Renal pelvis (tissue), 4 donors: Measurements from ENCODE around the gene CFAP54. TPM values are rescaled to one million over a fixed set of nuclear protein-coding genes. Genes with fewer than 3 reads are reported as not detected.
"Not testable (repeated sequence)": the region's sequence is repeated elsewhere in the genome, so short reads cannot be mapped to it uniquely, and the experiment has no call there.

Source experiments
- DNase-seq: peaks from one replicate; pipeline ENCODE4 v3.0.0-alpha.2; 2013
- polyA plus RNA-seq, 3 donors: library from polyadenylated mRNA; unstranded; fragments of 120-200 nt; gene quantifications; one replicate each; pipeline ENCODE4 v1.2.1, GENCODE V29; 2013; ENCODE audit not compliant: insufficient read length in 3 of 3

CFAP54 gene
- polyA plus RNA-seq, 3 donors, result 2.1 to 4.7 (median 2.7) TPM

DNA sequence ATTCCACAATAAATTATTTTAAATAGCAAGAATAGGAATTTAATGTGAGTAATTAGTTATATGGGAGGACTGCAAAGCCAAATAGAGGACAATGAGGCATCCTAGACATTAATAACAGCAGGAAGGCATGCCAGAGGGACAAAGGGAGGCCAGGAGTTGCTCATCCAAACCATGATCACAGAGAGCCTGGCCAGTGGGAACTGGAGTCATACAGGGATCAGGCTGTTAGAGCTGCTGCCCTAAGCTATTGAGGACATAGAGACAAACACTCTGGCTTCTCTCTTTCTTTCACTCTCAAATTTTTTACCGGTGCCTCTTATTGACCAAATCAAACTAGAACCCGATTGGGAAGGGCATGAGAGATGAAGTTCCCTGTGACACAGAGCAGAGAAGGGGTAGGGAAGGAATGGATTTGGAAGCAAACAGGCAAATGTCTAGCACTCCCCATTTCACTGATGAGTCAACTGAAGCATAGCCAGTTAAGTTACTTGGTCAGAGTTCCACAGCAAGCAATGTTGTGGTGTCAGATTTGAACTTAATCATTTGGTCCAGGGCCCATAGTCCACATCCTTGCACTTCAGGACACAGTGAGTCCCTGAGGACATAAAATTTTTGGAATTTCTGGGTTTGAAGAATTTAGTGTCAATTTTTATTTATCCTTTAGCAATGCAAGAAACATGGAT, 17.9 kb upstream of the CFAP54 start:
- no peak for DNase-seq

DNA sequence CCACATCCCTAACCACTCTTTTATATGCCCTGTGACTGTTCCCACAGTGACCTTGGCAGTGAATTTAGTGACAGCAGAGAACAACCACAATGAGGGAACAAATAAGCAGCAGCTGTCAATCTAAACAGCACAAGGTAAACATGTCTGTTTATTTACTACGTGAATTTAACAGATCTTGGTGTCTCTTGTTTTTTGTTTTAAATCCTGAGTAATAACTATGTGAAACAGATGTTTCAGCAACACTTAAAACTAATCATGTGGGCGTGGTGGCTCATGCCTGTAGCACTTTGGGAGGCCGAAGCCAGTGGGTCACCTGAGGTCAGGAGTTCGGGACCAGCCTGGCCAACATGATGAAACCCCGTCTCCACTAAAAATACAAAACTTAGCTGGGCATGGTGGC, 17.0 kb upstream of the CFAP54 start:
- no peak for DNase-seq

DNA sequence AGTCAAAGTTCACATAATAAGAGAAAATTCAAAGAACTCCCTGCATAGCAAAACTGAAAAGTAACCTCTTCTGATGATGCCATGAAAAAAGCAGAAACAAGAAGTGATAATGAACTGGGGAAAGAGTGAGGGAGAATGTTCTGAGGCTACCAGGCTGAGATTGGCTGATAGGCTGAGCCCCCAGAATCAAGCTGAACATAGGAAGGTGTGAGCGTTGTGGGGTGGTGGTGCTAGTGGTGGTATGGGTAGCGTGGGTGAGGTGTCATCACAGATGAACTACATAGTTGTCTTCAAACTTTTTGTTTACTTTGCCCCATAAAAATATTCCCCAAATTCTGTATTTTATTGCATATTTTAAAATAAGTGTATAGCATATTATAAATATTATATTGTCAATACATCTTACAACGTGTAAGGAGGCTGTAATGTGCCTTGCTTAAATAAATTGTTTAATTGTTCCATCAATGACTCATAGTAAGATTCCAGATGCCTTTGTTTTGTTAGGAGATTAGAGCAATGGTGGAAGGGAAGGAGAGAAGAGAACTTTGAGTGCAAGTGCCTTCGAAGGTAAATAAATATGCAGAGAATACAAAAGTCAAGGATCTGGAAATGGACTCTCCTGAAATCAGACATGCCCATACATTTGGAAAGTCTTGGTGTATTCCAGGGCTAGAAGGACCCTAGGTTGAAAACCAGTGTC, 15.8 kb upstream of the CFAP54 start:
- no peak for DNase-seq

DNA sequence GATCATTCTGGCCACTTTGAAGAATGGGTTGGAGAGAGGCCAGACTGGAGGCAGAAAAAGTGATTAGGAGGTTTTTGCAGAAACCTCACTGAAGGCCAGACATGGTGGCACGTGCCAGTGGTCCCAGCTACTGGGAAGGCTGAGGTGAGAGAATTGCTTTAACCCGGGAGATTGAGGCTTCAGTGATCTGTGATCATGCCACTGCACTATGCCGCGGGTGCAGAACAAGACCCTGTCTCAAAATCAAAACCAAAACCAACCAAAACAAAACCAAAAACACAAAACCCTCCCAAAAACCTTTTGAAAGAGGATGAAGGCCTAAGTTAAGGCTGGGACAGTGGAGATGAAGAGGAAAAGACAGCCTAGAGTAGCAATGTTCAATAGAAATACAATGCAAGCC, 15.2 kb upstream of the CFAP54 start:
- DNase-seq, result no peak

DNA sequence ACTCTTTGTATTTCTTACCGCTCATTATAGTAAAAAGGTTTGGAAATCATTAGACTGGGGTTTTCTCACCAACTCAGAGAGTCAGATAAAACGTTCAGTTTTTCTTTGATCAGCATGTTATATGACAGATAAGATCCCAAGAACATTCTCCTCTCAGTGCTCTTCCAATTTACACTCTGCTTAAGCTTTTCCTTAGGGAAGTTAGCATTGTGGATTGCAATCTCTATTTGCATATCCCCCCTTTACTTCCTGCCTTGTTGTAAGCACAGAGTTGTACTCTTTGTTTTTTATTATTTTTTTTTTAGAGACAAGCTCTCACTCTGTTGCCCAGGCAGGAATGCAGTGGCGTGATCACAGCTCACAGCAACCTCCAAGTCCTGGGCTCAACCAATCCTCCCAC, 11.4 kb upstream of the CFAP54 start:
- no peak for DNase-seq

DNA sequence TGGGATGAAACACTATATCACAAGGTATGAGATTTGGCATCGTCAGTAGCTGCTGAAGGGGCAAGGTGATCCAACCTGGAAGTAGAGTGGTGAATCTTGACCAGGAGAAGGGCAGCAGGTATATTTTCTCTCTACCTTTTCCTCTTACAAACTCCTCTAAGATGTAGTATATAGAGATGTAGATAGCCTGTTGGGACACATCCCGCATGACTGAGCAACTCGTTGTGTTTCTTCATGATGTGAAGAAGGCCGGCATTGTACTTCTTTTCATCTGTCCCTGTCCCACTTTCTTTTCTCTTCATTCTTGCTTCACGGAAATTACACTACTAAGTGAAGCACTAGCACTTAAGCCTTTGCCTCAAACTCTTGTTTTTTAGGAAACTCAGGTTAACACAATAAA, 7.3 kb upstream of the CFAP54 start:
- no peak for DNase-seq

DNA sequence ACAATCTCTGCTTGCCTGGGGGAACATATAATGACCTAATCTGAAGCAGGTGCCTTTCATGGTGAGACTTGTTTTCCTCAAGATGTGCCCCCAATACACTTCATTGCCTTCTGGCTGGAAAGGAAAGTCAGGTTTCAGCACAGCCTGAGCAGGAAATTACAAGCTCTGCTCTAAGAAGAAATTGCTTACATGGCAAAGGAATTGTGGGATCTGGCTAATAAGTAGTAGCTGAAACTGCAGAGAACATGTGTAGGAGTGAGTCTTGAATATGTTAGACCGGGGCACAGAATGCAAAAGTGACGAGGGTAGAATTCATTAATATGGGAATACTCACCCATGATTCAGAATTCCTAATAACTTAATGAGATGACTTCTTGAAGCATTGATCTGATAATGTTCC, 6.3 kb upstream of the CFAP54 start:
- no peak for DNase-seq

DNA sequence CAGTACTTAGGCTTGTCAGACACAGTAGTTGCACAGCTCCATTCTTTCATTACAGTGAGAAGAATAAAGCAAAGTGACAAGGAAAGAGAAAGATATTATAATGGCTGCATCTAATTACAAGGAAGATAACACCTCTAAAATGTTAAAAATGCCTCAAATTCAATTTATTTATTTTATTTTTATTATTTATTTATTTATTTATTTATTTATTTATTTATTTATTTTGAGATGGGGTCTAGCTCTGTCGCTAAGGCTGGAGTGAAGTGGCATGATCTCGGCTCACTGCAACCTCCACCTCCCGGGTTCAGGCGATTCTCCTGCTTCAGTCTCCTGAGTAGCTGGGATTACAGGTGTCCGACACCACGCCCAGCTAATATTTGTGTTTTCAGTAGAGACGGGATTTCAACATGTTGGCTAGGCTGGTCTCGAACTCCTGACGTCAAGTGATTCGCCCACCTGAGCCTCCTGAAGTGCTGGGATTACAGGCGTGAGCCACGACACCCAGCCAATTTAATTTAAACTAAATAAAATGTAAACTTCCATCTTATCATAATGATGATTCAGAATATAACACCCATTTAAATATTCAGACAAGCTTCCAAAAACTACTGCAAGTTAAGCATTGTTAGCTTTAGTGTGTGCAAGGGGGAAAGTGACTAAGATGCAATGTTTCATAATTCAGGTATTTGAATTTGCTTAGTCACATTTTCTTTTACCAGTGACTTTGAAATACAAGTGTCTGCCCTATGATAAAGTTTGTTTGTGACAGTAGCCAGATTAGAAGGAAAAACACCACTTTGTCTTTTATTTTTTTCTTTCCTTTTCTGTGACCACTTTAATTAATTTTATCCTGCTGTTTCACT, 2.4 kb upstream of the CFAP54 start:
- DNase-seq, result no peak

DNA sequence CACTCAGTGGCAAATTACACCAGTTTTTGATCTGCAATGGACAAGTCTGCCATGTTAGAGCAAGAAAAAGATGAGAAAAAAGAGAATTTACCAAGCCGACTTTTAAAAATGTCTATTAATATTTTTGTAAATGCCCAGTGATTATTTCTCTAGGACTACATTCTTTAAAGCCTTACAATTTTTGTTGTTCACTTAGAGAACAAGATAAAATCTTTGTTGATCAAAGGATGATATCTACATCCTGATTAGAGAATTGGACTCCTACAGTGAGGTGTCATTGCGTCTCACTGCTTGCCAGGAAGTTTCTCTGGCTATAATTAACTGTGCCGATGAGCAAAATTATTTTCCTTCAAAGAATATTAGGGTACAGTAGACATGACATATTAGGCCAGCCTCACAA, 1.7 kb upstream of the CFAP54 start:
- no peak for DNase-seq

DNA sequence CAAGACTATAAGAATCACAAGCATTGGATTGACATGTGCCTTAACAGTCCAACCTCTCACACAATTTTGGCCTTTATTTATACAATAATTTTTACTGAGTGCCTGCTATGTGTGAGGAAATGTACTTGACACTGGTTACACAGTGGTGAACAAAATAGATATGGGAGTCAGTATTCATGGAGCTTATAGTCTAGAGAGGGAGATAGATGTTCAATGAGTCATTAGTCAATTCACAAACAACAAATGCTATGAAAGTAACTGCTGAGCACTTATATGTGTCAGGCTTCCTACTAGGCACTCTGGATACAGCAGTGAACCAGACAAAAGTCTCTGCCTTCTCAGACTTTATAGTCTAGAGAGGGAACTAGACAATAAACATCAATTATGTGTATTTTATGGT, 3.7 kb downstream of the CFAP54 start:
- no peak for DNase-seq

DNA sequence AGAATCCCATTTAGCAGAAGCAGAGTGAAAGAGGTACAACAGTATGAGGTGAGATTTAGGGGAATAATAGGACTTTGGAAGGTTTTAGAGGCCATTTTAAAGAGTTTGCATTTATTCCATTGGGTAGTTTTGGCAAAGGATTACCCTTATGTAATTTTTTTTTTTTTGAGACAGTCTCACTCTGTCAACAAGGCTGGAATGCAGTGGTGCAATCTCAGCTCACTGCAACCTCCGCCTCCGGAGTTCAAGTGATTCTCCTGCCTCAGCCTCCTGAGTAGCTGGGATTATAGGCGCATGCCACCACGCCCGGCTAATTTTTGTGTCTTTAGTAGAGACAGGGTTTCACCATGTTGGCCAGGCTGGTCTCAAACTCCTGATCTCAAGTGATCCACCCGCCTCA, 4.8 kb downstream of the CFAP54 start:
- not testable (repeated sequence) for DNase-seq

DNA sequence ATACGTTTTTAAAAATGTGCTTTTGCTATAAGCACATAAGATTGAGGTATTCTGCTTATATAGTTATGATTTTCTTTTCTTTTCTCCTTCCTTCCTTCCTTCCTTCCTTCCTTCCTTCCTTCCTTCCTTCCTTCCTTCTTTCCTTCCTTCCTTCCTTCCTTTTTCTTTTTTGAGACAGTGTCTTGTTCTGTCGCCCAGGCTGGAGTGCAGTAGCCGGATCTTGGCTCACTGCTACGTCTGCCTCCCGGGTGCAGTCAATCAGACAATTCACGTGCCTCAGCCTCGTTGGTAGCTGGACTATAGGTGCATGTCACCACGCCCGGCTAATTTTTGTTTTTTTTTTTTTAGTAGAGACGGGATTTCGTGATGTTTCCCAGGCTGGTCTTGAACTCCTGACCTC, 5.8 kb downstream of the CFAP54 start:
- DNase-seq, result no peak

DNA sequence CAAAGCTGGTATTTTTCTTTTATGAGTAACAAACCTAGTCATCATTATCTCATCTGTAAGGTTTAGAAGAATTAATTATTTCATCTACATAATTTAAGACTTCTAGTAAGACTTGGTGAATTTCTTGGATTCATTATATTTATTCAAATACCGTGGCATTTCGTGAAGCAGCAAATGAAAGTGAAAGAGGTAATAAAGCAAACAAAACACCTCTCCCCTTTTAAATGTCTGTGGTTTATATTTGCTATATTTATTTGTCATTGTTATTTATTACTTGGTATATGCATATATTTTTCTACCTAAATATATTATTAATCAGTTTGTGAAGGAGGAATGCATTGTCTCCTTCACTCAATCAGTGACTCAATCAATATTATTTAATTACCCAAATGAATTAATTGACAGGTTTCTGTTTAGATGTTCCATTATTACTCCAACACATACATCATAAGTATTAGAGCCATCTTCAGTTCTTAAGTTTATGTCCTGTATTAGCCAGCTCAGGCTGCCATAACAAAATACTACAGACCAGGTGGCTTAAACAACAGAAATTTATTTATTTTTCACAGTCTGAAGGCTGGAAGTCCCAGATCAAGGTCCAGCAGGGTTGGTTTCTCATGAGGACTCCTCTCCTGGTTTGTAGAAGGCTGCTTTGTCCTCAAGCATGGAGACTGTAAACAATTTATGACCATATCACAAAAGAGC, 6.6 kb downstream of the CFAP54 start:
- no peak for DNase-seq

DNA sequence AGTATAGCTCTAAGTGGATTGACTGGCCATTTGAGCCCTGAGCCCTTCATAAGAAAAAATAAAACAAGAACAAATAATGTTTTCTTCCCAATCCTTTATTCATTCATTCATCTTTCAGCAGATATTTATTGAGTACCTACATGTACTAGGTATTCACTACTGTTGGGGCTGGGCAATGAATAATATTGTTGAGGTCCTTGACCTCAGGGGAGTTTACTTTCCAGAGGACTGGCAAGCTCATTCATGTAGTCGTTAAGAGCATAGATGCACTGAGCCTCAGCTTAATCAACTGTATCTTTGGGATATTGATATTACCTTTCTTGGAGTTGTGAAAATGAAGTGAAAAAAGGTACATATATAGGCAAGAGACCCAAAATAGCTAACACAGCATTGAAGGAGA, 7.6 kb downstream of the CFAP54 start:
- DNase-seq, result no peak

DNA sequence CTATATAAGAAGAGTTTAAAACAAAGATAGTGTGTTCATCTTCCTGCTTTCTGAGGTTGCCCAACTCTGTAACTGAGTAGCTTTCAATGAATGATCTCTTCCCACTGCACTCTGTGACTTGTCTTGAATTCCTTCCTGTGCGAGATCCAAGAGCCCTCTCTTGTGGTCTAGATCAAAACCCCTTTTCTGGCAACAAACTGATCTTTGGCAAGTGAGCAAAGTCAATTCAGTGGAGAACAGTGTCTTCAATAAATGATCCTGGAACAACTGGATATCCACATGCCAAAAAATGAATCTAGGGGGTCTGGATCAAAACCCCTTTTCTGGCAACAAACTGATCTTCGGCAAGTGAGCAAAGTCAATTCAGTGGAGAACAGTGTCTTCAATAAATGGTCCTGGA, 8.5 kb downstream of the CFAP54 start:
- DNase-seq, result no peak

DNA sequence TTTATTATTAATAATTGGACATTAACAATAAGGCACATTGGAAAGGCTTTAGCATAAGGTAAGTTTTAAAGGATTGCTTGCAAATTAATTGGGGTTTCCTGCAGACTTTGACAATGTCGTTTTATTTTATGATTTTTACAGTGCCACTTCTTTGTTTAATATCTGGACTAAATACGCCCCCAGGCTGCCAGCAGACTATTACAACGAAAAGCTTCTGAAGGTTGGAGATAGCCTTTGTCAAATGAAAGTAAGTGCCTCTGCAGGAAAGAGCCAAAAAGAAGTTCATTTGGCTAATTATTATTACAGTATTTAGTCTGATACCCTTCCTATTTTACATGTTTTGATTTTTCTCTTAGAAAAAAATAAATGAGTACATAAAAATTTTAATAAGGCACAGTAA, 11.3 kb downstream of the CFAP54 start:
- DNase-seq, result no peak

DNA sequence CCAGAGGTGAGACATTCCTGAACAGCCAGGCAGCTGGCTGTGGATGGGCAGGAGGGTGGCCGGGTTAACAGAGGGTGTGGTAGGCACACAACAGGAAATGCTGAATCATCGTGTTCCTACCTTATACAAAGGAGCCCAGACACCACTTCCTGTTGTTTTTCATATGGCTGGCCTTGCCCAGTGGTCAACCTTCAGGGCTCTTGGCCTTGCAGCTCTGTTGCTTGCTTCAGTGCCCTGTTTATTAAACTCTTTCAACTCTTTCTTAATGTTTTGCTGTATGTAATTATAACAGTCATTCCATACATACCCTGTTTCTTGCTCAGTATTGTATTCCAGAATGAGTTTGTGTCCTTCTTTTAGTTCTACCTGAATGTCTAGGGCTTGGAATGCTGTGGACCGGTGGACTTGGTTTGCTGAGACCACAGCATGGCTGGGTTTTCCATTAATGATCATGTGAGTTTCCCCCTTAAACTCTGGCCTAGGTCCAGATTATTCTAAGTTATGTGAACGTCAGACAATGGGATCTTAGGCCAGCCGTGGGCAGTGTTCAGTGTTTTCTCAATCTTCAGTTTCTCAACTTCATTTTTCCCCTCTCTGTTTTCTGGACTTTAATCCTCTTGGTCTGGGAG, 11.9 kb downstream of the CFAP54 start:
- no peak for DNase-seq

DNA sequence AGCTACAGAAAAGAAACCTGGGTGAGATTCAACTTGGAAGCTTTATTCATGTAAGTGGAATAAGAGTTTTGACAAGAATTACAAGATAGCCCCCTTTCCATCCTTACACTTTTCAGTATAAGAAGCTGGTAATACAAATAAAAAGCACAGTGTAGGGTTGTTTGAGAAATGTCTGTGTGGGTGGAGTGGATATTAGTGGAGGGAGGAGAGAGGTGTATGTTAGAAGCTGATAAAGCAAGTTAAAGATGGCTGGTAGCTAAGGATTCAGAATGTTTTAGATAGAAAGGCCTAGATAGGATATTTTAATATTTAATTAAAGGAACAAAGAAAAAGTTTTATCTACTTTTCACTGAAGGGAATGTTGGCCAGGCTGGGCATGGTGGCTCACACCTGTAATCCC, 12.5 kb downstream of the CFAP54 start:
- DNase-seq, result no peak

DNA sequence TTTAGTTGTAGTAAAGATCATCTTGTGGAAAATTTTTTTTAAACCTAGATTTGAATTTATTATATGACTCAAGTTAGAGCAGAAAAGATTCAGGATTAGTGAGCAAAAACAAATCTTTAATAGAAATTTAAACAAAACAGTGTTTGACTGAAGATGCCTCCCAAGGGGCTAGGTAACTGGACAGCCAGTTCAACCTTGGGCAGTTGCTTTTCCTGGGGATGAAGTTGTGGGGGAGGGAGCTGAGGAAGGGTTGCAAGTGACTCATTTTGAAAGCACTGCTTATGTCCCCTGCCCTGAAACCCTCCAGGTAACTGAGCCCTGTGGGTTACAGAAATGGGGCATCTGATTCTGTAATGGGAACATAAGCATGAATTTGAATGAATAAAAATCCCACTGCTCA, 13.1 kb downstream of the CFAP54 start:
- no peak for DNase-seq

DNA sequence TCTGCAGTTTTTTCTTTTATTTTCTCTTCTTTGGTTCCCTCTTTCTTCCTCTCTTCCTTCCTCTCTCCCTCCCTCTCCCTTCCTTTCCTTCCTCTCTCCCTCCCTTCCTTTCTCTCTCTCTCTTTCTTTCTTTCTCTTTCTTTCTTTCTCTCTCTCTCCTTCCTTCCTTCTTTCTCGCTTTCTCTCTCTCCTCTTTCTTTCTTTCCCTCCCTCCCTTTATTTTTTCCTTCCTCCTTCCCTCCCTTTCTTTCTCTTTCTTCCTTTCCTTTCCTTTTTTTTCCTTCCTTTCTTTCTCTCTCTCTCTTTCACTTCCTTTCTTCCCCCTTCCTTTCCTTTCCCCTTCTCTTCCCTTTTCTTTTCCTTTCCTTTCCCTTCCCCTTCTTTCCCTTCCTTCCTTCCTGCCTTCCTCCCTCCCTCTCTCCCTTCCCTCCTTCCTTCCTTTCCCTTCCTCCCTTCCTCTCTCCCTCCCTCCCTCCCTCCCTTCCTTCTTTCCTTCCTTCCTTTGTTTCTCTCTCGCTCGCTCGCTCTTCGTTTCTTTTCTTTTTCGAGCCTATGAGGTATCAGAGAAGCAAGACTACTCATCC, 13.7 kb downstream of the CFAP54 start:
- DNase-seq, result no peak

DNA sequence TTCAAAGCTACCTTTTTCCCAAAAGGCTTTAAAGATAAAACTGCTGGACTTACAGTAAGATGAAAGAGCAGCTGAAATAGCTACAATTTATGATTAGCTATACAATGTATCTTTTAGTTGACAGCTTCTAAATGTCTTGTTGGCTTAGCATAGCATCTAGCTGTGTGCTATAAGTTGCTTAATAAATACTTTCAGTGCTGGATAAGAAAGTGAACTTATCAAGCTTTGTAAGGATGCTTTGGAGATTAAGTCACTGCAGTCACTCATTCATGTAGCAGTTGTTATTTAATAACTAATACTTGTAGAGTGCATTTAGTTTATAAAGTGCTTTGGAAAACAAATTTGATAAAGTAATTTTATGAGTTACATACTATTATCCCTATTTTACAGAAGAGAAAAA, 14.6 kb downstream of the CFAP54 start:
- DNase-seq, result no peak

DNA sequence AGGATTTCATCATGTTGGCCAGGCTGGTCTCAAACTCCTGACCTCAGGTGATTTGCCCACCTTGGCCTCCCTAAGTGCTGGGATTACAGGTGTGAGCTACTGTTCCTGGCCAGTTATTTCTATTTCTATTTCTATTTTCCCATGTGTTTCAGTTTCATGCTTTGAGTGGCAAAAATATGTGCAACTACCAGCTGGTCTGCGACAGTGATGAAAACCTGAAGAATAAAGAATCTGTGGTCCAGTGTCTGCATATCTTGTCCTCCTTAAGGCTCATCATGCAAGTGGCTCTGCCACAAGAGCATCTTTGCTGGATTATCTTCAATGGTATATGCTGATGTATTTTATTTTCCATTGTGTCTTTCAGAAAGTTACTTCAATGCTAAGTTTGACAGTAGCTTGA, 17.4 kb downstream of the CFAP54 start:
- no peak for DNase-seq
